H9 (cell line): ENCODE data around the gene HLA-DQB1. TPM values are rescaled to one million over a fixed set of nuclear protein-coding genes. Genes with fewer than 3 reads are reported as not detected.

Source experiments
- DNase-seq: peaks from one replicate; pipeline ENCODE4 v3.0.0-alpha.2; 2017
- H2AFZ ChIP-seq: one replicate; pipeline ENCODE4 v1.6.1; 2013; ENCODE audit warnings: mild to moderate bottlenecking, low read length, control low read depth, moderate library complexity
- H2AK5ac ChIP-seq: 2 replicates; pipeline ENCODE4 v1.6.1; 2013; ENCODE audit warnings: low read length, control low read depth, mixed read lengths; ENCODE audit not compliant: insufficient read length
- H2BK120ac ChIP-seq: one replicate; pipeline ENCODE4 v1.6.1; 2013; ENCODE audit warnings: low read depth, mild to moderate bottlenecking, low read length, control low read depth, inconsistent platforms; ENCODE audit not compliant: poor library complexity, severe bottlenecking
- H2BK12ac ChIP-seq: 2 replicates; pipeline ENCODE4 v1.6.1; 2013; ENCODE audit warnings: low read length, control low read depth, mixed read lengths, low read depth; ENCODE audit not compliant: insufficient read length
- H2BK15ac ChIP-seq: 2 replicates; pipeline ENCODE4 v1.6.1; 2013; ENCODE audit warnings: low read depth, low read length, control low read depth
- H2BK20ac ChIP-seq: one replicate; pipeline ENCODE4 v1.6.1; 2013; ENCODE audit warnings: low read depth, mild to moderate bottlenecking, low read length, control low read depth, inconsistent platforms; ENCODE audit not compliant: poor library complexity, severe bottlenecking
- H2BK5ac ChIP-seq: 2 replicates; pipeline ENCODE4 v1.6.1; 2013; ENCODE audit warnings: low read length, control low read depth, mixed read lengths; ENCODE audit not compliant: insufficient read length
- H3K14ac ChIP-seq: 2 replicates; pipeline ENCODE4 v1.6.1; 2013; ENCODE audit warnings: low read length, control low read depth; ENCODE audit not compliant: insufficient read depth
- H3K18ac ChIP-seq: 2 replicates; pipeline ENCODE4 v1.6.1; 2013; ENCODE audit warnings: low read depth, mild to moderate bottlenecking, mixed read lengths, low read length, control low read depth; ENCODE audit not compliant: insufficient read length
- H3K23ac ChIP-seq: 2 replicates; pipeline ENCODE4 v1.6.1; 2013; ENCODE audit warnings: low read length, control low read depth, mixed read lengths, low read depth; ENCODE audit not compliant: insufficient read length
- H3K23me2 ChIP-seq: 2 replicates; pipeline ENCODE4 v1.6.1; 2013; ENCODE audit warnings: low read depth, mild to moderate bottlenecking, mixed read lengths, low read length, control low read depth; ENCODE audit not compliant: insufficient read length, poor library complexity, severe bottlenecking
- H3K27ac ChIP-seq: 2 replicates; pipeline ENCODE4 v1.5.1; 2013; ENCODE audit warnings: low read length, control low read depth, mixed read lengths, low read depth; ENCODE audit not compliant: insufficient read length
- H3K27me3 ChIP-seq: 2 replicates; pipeline ENCODE4 v1.6.1; 2013; ENCODE audit warnings: low read length, control low read depth, inconsistent platforms; ENCODE audit not compliant: insufficient read depth
- H3K4ac ChIP-seq: 2 replicates; pipeline ENCODE4 v1.6.1; 2013; ENCODE audit warnings: low read depth, mild to moderate bottlenecking, control low read depth, inconsistent platforms, low read length, moderate library complexity
- H3K4me1 ChIP-seq: 2 replicates; pipeline ENCODE4 v1.6.1; 2013; ENCODE audit warnings: low read length, control low read depth, inconsistent platforms; ENCODE audit not compliant: insufficient read depth
- H3K4me2 ChIP-seq: 2 replicates; pipeline ENCODE4 v1.6.1; 2013; ENCODE audit warnings: low read length, control low read depth, mixed read lengths; ENCODE audit not compliant: insufficient read length, insufficient read depth
- H3K56ac ChIP-seq: 2 replicates; pipeline ENCODE4 v1.6.1; 2013; ENCODE audit warnings: low read depth, mild to moderate bottlenecking, mixed read lengths, low read length, control low read depth; ENCODE audit not compliant: insufficient read length
- H3K79me1 ChIP-seq: 2 replicates; pipeline ENCODE4 v1.6.1; 2013; ENCODE audit warnings: low read depth, mild to moderate bottlenecking, moderate library complexity, low read length, control low read depth, inconsistent platforms; ENCODE audit not compliant: insufficient read depth, poor library complexity, severe bottlenecking
- H3K79me2 ChIP-seq: 2 replicates; pipeline ENCODE4 v1.6.1; 2013; ENCODE audit warnings: low read length, control low read depth, inconsistent platforms; ENCODE audit not compliant: insufficient read depth
- H3K9ac ChIP-seq: 2 replicates; pipeline ENCODE4 v1.6.1; 2013; ENCODE audit warnings: low read length, control low read depth, mixed read lengths; ENCODE audit not compliant: insufficient read length; ENCODE audit errors: extremely low read depth
- H3K9me3 ChIP-seq: one replicate; pipeline ENCODE4 v1.6.1; 2013; ENCODE audit warnings: low read depth, low read length, inconsistent platforms; ENCODE audit not compliant: control insufficient read depth
- H3T11ph ChIP-seq: one replicate; pipeline ENCODE4 v1.6.1; 2013; ENCODE audit warnings: mild to moderate bottlenecking, low read length, control low read depth, inconsistent platforms
- H4K20me1 ChIP-seq: one replicate; pipeline ENCODE4 v1.6.1; 2013; ENCODE audit not compliant: control insufficient read depth, insufficient read length, insufficient read depth
- H4K5ac ChIP-seq: 2 replicates; pipeline ENCODE4 v1.6.1; 2013; ENCODE audit warnings: low read depth, mild to moderate bottlenecking, mixed read lengths, low read length, control low read depth; ENCODE audit not compliant: insufficient read length
- H4K8ac ChIP-seq: replicated peaks from 2 replicates; pipeline ENCODE4 v1.6.1; 2013; ENCODE audit warnings: low read length, control low read depth, mixed read lengths, low read depth; ENCODE audit not compliant: insufficient read length
- H4K91ac ChIP-seq: 2 replicates; pipeline ENCODE4 v1.6.1; 2013; ENCODE audit warnings: low read depth, mild to moderate bottlenecking, moderate library complexity, mixed read lengths, low read length, control low read depth; ENCODE audit not compliant: insufficient read length
- H3K27ac Mint-ChIP-seq, 3 experiments: 2 replicates in 2 of 3; 3 replicates in 1 of 3; pipeline ENCODE4 v1.8.0; 2020 to 2021; ENCODE audit warnings: mixed read lengths in 3 of 3, mild to moderate bottlenecking in 1 of 3, moderate library complexity in 1 of 3
- H3K27me3 Mint-ChIP-seq: 2 replicates; pipeline ENCODE4 v1.8.0; 2021; ENCODE audit warnings: low read depth, mild to moderate bottlenecking, moderate library complexity, mixed read lengths
- H3K36me3 Mint-ChIP-seq, 3 experiments: 2 replicates in 2 of 3; 3 replicates in 1 of 3; pipeline ENCODE4 v1.8.0; 2020 to 2021; ENCODE audit warnings: low read depth in 3 of 3, mixed read lengths in 3 of 3; ENCODE audit not compliant: insufficient read depth in 1 of 3
- H3K4me1 Mint-ChIP-seq, 2 experiments: 2 replicates each; pipeline ENCODE4 v1.8.0; 2020; ENCODE audit warnings: mixed read lengths in 2 of 2
- H3K4me3 Mint-ChIP-seq, 2 experiments: 2 replicates in 1 of 2; 3 replicates in 1 of 2; pipeline ENCODE4 v1.8.0; 2020 to 2021; ENCODE audit warnings: mild to moderate bottlenecking in 2 of 2, mixed read lengths in 2 of 2, moderate library complexity in 1 of 2
- H3K9me3 Mint-ChIP-seq, 2 experiments: 2 replicates in 1 of 2; 3 replicates in 1 of 2; pipeline ENCODE4 v1.8.0; 2020; ENCODE audit warnings: mild to moderate bottlenecking in 2 of 2, mixed read lengths in 2 of 2, moderate library complexity in 1 of 2
- WGBS: extraction: QIAGEN DNeasy Blood & Tissue Kit; methylation state at CpG from one replicate; pipeline ENCODE4 v1.1.7; 2013; ENCODE audit warnings: missing lambda C conversion rate, low lambda C conversion rate, mixed read lengths; ENCODE audit not compliant: insufficient read length; ENCODE audit errors: extremely low coverage; 5-methylcytosine and 5-hydroxymethylcytosine counted together
- total RNA-seq: library from RNA; stranded (reverse); gene quantifications from 2 replicates; pipeline ENCODE4 v1.2.1, GENCODE V29; 2021
- TF ChIP-seq, protein P1 (sequence below): fragments of 200-600 bp; sonication (generic); conservative IDR thresholded peaks from 3 replicates; pipeline ENCODE4 v1.8.0; 2021; ENCODE audit warnings: antibody characterized with exemption, mild to moderate bottlenecking

HLA-DQB1 gene
- total RNA-seq, 1 experiment from 2014 or later: 41.0 TPM

DNA sequence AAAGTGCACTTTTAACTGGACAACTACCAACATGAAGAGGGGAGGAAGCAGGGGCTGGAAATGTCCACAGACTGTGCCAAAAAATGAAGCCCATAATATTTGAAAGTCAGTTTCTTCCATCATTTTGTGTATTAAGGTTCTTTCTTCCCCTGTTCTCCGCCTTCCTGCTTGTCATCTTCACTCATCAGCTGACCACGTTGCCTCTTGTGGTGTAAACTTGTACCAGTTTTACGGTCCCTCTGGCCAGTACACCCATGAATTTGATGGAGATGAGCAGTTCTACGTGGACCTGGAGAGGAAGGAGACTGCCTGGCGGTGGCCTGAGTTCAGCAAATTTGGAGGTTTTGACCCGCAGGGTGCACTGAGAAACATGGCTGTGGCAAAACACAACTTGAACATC lies 25.3 kb downstream of the HLA-DQB1 start:
- no peak overlapping the region for H3K18ac ChIP-seq
- no peaks in the 10 kb centered on the region for H3K36me3 Mint-ChIP-seq

More for the DNA sequence above, 25.3 kb downstream of the HLA-DQB1 start:
- Histone ChIP-seq H3K27me3 (no peaks in the 10 kb centered on the region), H3K4me1 (no peaks in the 10 kb centered on the region), H2BK12ac (no peak overlapping the region), H3K9me3 (no peaks in the 10 kb centered on the region), H3T11ph (no peak overlapping the region), H3K79me2 (no peaks in the 10 kb centered on the region), H2AFZ (no peak overlapping the region), H4K8ac (no peak overlapping the region), H2BK20ac (no peak overlapping the region), H4K5ac (no peak overlapping the region), H3K79me1 (no peaks in the 10 kb centered on the region), H4K91ac (no peak overlapping the region), H2BK120ac (no peak overlapping the region), H3K56ac (no peak overlapping the region), H3K23me2 (no peaks in the 10 kb centered on the region), H3K23ac (no peak overlapping the region), H2BK15ac (no peak overlapping the region), H3K9ac (no peak overlapping the region), H2BK5ac (no peak overlapping the region), H4K20me1 (no peaks in the 10 kb centered on the region), H3K4ac (no peak overlapping the region), H3K4me2 (no peak overlapping the region), H3K14ac (no peak overlapping the region), H3K27ac (no peak overlapping the region), H2AK5ac (no peak overlapping the region)
- H3K27ac Mint-ChIP-seq: no peak overlapping the region
- no CpG with 5 or more reads among the region's 6 CpGs for WGBS
- peaks cover 15% of the 10 kb centered on the region in 2 experiments for H3K4me1 Mint-ChIP-seq
- no peaks in the 10 kb centered on the region for H3K9me3 Mint-ChIP-seq
- TF ChIP-seq, protein P1, sequence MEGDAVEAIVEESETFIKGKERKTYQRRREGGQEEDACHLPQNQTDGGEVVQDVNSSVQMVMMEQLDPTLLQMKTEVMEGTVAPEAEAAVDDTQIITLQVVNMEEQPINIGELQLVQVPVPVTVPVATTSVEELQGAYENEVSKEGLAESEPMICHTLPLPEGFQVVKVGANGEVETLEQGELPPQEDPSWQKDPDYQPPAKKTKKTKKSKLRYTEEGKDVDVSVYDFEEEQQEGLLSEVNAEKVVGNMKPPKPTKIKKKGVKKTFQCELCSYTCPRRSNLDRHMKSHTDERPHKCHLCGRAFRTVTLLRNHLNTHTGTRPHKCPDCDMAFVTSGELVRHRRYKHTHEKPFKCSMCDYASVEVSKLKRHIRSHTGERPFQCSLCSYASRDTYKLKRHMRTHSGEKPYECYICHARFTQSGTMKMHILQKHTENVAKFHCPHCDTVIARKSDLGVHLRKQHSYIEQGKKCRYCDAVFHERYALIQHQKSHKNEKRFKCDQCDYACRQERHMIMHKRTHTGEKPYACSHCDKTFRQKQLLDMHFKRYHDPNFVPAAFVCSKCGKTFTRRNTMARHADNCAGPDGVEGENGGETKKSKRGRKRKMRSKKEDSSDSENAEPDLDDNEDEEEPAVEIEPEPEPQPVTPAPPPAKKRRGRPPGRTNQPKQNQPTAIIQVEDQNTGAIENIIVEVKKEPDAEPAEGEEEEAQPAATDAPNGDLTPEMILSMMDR: no peak
- DNase-seq: no peak
- no peaks in the 10 kb centered on the region for H3K27me3 Mint-ChIP-seq
- no peak overlapping the region for H3K4me3 Mint-ChIP-seq
